ENCODE measurements around the gene COL25A1.
"Not testable (repeated sequence)": the region's sequence is repeated elsewhere in the genome, so short reads cannot be mapped to it uniquely, and the experiment has no call there.

Gene COL25A1

DNA sequence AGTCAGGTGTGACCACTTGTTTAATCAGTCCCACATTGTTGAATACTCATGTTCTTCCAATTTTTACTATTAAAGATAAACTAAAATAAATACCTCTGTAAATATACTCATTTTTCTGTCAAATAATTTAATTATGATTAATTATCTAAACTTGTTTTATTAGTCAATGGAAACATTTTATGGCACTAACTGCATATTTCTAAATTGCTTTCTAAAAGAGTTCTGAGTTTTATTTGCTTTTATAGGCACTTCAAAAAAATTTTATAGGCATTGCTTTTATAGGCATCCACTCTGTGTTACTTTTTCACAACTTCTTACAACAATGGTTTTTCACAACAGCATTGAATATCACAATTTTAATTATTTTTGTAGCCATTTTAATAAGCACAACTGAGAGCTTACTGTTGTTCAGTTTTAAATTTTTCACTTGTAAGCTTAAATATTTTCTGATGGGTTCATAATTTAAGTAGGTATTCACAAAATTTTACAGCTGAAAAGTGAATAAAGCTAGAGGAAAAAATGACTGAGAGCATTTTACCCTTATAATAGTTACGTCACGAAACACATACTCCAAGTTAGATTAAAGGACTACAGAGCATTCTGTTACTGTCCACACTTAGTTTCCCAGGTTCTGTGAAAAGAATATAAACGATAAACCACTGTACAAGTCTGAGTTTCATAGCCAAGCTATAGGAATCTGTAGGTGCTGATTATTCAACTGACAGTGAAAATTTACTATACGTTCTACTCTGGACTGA, 398.8 kb downstream of the COL25A1 start:
- DNase-seq (ENCODE audit: low spot score): no peak

DNA sequence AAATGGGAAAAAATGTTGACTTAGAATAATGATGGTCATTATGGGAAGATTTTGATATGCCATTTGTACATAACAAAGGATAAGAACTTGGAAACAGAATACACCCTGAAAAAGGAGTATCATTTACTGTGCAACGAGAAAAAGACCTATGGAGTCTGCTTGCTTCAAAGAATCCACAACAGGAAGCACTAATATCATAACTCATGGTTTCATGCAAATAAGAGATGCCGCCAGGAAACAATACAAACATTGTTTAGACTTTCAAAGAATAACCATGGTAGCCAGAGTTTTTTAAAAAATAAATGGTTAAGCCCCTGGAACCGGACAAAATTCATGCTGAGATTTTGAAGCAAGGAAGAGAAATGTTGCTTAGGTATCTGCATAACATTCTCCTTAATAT, 399.7 kb downstream of the COL25A1 start:
- no peak for DNase-seq (ENCODE audit: low spot score)

DNA sequence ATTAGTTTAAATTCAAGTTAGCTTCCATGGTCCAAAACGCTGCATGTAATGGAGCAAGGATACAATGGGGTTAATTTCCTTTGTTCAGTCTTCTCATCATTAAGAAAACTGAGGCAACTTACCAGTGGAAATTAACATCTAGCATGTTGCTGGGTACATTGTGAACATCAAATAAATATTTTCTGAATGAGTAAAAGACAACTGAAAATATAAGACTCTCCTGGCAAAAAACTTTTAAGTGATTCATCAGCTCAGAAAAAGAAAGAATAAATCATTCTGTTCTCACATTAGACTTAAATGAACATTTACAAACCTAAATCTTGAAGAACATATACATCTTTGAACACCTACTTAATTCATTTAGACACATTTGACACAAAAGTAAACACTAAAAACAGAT, 401.2 kb downstream of the COL25A1 start:
- no peak for DNase-seq (ENCODE audit: low spot score)

DNA sequence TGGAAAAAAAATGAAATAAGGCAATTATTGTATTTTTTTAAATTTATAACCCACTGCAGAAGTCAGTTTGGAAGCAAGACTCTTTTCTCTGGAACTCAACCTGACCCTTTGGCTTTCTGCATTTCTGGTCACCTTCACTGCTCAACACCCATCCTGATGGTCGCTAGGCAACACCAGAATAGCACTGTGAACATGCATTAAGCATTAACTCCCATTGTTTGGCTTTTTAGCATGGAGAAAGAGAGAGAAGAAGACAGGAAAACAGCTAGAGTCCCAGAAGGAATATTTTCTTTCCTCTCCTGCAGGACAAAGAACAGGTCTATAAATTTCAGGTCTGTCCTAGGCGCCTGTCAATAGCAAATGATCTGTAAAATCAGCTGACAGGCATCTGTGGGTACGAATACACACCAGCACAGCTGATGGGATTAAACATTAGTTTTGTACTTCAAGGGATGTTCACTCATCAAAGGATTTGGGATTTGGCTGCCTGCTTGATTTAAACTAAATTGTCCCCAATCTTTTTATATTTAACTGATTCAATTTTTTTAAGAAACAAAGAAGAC, 402.4 kb downstream of the COL25A1 start:
- no peak for DNase-seq (ENCODE audit: low spot score)

DNA sequence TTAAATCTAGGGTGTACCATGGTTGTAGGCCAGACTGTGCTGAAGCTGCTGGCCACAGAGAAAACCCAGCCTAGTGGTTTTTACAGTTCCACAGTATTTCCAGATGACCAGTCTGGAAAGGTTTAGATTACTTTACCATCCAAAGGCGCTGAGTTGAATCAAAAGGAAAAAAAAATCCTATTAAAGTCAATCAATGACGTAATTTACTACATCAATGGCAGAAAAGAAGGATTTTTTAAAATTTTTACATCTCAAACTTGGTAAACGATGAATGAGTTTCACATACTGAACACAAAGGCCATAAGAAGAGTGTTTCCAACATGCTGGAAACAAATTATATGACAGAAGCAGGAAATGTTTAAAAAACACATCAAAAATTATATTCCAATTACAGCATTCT, 409.0 kb downstream of the COL25A1 start:
- no peak for DNase-seq (ENCODE audit: low spot score)

DNA sequence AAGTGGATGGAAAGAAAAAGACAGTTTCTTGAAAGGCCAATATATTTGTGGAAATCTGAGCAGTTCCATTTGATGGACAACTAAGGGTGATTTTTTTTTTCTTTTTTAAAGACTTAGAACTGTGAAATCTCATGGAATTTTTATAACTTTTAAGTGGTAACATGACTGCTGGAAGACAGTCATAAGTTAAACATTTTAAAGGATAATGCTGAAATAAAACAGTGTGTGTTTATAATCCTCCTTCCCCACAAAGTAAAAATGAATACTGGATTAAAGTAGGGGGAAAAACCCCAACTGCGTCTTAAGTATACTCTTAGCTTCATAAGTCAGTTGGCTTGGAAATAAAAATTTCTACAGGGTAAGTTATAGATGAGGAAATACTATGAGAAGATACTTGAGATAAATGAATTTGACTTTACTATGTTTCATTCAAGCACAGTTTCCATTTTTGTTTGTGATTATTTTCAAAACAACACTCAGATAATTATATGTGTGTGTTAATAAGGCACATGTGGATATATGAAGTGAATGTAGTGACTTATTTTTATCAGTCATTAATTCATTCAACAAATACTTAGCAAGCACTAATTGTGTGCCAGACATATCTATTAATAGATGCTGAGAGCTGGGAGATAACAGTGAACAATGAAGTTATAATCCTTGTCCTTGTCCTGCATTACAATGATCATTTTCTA, 410.4 kb downstream of the COL25A1 start:
- DNase-seq (ENCODE audit: low spot score): no peak

DNA sequence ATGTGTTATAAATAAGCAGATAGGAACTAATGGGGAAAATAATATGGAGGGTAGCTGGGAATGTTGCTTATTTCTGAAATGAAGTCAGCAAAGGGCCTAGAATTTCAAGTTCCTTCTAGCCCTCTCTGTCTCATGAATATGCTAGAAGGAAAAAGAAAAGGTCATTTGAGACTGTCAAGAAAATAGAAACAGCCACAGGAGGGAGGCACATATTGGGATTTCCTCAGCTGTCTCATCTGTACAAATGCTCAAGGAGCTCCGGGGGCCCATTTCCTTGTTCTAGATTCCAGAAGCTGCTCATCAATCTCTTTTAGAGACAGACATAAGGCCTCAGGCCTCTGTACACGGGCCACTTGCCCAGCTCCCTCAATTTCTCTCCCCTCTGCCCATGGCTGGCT, 412.0 kb downstream of the COL25A1 start:
- DNase-seq (ENCODE audit: low spot score): no peak

DNA sequence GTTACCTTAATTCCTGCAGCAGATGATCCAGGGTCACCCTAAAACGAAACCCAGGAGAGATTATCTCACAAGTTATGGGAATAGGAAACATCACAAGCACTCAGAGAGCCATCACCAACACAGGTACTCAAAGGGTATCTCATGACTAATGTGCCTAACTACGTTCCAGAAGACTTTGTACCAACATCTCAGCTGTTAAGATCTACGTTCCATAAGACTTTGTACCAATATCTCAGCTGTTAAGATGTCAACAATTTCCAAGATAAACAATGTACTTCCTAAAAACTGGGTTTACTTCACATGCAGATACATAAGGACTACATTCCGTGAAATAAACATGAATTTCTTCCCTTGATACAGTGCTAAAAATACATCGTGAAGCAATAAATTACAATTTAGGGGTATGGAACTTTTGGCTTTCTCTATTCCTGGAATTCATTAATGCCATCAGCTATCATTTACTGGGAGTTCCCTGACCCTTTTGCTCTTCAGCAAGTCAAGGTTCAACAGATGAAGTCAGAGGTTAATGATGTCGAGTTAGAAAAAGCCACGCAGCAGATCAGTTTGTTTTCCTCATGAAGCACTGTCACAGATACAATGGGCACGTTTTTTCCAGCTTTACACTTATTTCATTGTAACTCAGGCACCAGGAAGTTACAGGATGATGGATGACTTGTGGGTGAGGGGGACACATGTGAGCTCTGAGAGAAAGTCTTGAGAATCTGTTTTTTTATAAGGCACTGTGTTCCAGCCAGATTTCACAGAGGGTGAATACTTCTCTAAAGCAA, 412.6 kb downstream of the COL25A1 start:
- DNase-seq (ENCODE audit: low spot score): no peak

DNA sequence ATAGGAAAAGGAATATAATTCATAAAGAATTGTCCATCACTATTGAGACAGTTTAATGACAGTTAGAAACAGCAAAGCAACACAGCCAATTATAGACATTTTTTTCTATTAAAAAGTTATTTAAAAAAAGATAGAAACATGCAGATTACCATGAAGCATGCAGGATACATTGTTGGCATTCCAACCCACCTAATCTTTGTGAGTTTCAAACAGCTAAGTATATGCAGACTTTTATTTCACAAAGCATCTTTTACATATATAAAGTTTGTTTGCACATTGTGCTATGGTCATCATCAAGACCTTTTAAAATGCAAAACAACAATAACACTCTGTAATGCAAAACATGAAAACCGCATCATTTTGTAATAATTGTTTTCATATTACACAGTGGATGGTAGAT, 413.7 kb downstream of the COL25A1 start:
- no peak for DNase-seq (ENCODE audit: low spot score)

DNA sequence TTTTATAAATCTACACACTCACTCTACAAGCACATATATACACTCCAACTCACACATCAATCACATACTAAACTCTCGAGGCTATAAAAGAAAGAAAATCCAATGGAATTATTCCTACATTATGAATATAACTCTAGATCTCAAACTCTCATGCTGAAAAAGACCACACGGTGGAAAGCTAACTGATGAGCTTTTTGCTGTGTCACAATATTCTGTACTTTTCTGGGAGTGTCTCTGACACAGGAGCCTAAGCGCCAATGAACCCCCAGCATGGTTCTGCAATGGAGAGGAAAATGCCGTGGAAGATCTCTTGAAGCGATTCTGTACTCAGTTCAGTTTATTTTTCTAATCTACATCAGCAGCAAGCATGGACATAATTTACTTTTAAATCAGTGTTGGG, 415.4 kb downstream of the COL25A1 start:
- no peak for DNase-seq (ENCODE audit: low spot score)

DNA sequence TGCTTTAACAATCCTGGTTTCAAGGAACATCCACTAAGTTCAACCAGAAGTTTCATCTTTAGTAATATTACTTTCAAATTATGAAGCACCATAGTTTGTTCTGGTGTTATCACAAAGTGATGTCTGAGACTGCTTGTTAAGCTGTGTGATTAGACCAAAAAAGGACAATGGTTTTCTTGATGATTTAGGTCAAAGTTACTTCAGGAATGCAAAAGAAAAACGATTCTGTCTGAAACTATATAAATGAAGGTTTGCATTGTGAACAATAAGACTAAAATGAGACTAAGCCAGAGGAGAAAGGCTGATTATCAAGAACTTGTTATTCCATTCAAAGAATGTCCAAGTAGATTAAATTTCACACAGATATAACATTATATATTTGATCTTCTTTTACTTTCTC, 417.2 kb downstream of the COL25A1 start:
- DNase-seq (ENCODE audit: low spot score): no peak

DNA sequence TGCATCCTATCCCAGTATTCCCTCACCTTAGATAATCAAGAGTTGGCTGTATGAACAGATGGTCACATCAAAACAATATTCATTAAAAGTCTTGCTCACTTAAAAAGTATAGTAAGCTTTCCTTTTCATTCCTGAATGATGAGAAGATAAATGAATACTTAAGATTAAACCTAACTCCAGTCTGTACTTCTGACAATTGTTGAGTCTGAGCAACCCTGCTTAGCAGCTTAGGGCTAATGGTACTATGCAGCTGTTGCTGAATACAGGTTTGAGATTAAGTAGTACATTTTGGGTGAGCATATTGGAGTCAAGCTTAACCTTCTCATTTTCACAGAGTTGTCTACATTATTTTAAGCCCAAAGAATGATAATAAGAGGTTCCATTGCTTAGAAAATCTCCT, 417.9 kb downstream of the COL25A1 start:
- DNase-seq (ENCODE audit: low spot score): no peak

DNA sequence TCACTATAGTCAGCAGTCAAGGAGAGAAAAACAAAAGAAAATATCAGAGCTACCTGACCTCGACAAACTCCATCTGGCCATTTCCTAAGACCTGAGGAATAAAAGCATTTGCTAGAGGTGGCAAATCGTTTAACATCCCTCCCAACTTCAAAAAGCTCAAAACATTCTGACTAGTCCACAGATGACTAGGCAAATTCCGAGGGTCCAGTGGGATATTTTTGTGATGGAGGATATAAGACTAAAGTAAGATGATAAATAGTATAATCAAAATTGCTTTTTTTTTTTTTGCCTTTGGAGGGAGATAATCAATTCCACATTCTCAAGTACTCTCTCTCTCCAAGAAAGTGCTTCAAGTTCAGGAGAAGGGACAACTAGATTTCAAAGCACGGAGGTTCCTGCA, 420.5 kb downstream of the COL25A1 start:
- no peak for DNase-seq (ENCODE audit: low spot score)

DNA sequence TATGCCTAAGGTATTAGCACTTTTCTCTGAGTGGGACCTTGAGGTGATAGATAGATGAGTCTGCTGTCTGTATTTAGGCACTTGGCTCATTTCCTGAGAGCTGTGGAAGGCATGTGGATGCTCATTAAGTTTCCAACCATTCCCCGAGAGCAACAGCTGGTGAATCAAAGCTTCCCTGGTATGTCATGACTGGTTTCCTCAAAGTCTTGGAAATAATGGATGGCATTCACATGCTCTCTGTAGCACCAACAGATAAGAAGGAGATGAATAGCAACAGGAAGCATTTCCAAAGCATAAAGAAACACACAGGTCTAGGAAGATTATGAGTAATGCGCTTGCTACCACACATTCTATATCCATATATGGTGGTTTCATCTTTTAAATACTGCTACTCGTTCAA, 421.3 kb downstream of the COL25A1 start:
- no peak for DNase-seq (ENCODE audit: low spot score)

DNA sequence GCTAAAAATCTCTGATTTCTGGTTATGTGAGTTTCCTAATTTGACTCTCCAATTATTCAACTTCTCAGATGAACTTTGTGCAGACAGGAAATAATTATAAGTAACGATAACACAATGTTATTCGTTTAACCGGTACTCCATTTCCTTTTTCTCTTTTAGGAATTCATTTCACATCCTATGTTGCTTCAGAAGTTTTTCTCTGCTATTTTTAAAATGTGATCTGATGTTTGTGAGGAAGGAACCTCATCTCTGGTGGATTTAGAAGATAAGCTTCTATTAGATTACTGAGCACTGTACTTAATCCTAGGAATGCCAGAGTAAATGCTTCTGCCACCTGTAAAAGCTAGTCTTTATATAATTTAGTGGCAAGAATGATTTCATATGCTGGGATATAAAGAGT, 423.7 kb downstream of the COL25A1 start:
- no peak for DNase-seq (ENCODE audit: low spot score)

DNA sequence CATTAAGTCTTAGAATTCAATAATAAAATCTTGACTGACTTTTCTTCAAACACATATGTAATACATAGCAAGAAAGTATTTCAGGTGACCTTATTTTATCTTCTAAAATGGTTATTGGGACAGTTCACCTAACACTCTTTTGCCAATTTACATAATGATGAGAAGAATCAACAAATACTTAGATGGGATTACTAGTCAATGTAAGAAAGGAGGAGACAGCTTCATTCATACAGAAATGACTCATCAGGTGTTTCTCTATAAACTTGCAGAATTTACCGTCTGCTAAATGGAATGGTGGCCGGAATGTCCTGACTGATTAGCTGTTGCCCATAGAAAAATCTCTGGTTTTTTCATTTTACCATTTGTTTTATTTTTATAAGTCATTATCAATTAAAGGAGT, 424.6 kb downstream of the COL25A1 start:
- no peak for DNase-seq (ENCODE audit: low spot score)

DNA sequence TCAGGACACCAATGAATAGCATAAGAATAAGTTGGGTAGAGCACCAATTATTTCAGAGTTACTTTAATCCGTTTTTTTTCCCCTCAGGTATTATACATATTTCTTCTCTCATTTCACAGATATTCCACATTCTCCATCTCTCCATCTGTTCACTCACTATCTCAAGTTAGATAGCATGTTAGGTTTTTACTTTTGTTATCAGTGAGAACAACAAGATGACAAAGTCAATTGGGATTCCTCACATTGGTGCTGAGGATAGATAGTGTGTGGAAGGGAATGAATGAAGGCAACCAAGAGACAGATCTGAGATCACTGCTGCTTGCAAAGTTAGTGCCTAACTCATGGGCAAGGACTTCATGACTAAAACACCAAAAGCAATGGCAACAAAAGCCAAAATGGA, 427.7 kb downstream of the COL25A1 start:
- DNase-seq (ENCODE audit: low spot score): no peak

DNA sequence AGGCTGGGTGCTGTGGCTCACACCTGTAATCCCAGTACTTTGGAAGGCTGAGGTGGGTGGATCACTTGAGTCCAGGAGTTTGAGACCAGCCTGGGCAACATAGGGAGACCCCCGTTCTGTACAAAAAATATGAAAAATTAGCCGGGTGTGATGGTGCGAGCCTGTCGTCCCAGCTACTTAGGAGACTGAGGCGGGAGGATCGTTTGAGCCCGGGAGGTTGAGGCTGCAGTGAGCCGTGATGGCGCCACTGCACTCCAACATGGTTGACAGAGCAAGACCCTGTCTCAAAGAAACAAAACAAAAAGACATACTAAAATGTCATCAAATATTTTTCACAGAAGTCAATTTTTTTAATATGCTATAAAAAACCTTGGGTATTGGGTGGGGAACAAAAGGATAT, 432.5 kb downstream of the COL25A1 start:
- DNase-seq (ENCODE audit: low spot score): not testable (repeated sequence)

DNA sequence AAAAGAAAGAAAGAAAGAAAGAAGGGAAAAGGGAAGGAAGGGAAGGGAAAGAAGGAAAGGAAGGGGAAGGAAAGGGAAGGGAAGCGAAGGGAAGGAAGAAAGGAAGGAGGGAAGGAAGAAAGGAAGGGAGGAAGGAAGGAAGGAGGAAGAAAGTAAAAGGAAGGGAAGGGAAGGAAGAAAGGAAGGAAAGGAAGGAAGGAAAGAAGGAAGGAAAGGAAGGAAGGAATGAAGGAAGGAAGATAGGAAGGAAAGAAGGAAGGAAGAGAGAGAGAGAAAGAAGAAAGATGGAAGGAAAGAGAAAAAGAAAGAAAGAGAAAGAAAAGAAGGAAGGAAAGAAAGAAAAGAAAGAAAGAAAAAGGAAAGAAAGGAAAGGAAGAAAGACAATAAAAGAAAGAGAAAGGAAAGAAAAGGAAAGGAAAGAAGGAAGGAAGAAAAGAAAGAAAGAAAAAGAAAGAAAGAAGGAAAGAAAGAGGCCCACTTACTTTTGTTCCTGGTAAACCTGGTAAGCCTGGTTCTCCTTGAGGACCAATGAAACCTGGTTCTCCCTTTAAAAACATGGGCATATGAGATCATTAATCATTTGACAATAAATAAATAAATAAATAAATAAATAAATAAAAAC, 433.7 kb downstream of the COL25A1 start:
- DNase-seq (ENCODE audit: low spot score): no peak

DNA sequence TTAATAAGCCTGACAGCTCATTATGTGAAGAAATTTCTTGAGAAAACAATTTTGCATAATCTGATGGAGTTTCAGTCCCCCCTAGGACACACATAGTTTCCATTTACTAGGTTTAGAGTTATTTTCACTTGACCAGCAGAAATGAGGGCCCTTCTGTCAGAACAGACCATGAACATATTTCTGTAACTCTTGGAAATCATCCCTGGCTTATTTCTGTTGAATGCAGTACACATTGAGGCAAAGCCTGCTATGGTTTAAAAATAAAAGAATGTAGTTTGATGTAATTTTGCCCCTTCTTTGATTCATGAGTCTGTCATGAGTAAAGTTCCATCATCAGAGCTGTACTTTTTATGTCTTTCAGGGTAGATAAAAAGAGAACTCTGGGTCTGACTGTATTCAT, 435.0 kb downstream of the COL25A1 start:
- DNase-seq (ENCODE audit: low spot score): no peak

DNA sequence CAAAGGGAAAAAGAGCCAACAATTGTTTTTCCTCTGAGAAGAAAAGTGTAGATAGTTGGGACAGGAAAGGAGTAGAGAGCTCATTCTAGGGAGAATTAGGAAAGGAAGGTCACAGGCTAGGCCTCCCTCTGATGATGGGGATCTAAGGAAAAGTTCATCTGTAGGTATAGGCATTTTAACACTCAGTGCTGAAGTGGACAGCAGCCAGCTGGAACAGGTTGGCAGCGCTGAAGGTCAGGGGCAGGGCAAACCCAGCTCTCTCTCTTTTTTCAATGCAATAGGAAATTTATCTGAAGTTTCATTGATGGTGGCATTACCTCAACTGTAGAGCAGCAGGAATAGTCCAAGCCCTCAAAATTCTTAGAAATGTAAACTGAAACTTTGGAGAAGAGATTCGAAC, 441.1 kb downstream of the COL25A1 start:
- no peak for DNase-seq (ENCODE audit: low spot score)

DNA sequence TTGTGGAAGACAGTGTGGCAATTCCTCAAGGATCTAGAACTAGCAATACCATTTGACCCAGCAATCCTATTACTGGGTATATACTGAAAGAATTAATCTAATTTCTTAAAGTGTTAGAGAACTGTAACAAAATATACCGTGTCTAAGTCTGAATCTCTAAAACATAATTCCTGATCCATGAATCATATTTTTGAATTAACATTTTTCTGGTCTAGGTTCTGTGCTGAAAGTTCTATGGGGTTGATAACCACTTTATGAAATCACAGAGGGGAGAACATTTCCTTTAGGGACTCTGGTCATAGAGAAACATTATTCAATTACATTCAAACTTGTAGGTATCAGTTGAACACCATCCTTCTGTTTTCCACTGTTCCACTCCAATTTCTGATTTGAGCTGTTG, 447.7 kb downstream of the COL25A1 start:
- DNase-seq (ENCODE audit: low spot score): no peak
